Measurements from ENCODE around the gene CD81.

- TF ChIP-seq EZH2 (IDR thresholded peaks at IDR 0.05; ENCODE audit: insufficient read depth, poor library complexity, severe bottlenecking) (no peak), EZH2phosphoT487 (IDR thresholded peaks at IDR 0.05; ENCODE audit: insufficient read depth, low read depth) (no peak)
These were observed 10.4 kb upstream of the CD81 start for GRCh38 chr11:2366733-2367132.
